Measurements from ENCODE around the gene INCA1.

Gene INCA1

GRCh38 chr17:5003214-5003867, 6.0 kb upstream of the INCA1 start:
- no peaks in the 10 kb centered on the region for H3K27me3 ChIP-seq (ENCODE audit: insufficient read depth, low read depth, severe bottlenecking)
- no peak overlapping the region for H3K27ac ChIP-seq
- H3K4me3 ChIP-seq (ENCODE audit: low read depth, low read length): no peak overlapping the region
- no peak for DNase-seq
- TF ChIP-seq, protein P1, sequence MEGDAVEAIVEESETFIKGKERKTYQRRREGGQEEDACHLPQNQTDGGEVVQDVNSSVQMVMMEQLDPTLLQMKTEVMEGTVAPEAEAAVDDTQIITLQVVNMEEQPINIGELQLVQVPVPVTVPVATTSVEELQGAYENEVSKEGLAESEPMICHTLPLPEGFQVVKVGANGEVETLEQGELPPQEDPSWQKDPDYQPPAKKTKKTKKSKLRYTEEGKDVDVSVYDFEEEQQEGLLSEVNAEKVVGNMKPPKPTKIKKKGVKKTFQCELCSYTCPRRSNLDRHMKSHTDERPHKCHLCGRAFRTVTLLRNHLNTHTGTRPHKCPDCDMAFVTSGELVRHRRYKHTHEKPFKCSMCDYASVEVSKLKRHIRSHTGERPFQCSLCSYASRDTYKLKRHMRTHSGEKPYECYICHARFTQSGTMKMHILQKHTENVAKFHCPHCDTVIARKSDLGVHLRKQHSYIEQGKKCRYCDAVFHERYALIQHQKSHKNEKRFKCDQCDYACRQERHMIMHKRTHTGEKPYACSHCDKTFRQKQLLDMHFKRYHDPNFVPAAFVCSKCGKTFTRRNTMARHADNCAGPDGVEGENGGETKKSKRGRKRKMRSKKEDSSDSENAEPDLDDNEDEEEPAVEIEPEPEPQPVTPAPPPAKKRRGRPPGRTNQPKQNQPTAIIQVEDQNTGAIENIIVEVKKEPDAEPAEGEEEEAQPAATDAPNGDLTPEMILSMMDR (IDR thresholded peaks at IDR 0.05; ENCODE audit: low read depth, low read length): no peak
- H3K9me3 ChIP-seq (ENCODE audit: severe bottlenecking): no peaks in the 10 kb centered on the region
- peaks cover 72% of the 10 kb centered on the region for H3K36me3 ChIP-seq

GRCh38 chr17:5002121-5002788, 4.9 kb upstream of the INCA1 start:
- Histone ChIP-seq H3K27me3 (ENCODE audit: insufficient read depth, low read depth, severe bottlenecking) (no peaks in the 10 kb centered on the region), H3K9me3 (ENCODE audit: severe bottlenecking) (no peaks in the 10 kb centered on the region), H3K4me3 (ENCODE audit: low read depth, low read length) (no peak overlapping the region), H3K36me3 (peaks cover 62% of the 10 kb centered on the region), H3K27ac (no peak overlapping the region)
- TF ChIP-seq, protein P1 (IDR thresholded peaks at IDR 0.05; ENCODE audit: low read depth, low read length): no peak
- DNase-seq: no peak

GRCh38 chr17:5000237-5000639, 2.9 kb upstream of the INCA1 start:
- no peaks in the 10 kb centered on the region for H3K9me3 ChIP-seq (ENCODE audit: severe bottlenecking)
- TF ChIP-seq, protein P1 (IDR thresholded peaks at IDR 0.05; ENCODE audit: low read depth, low read length): no peak
- H3K4me3 ChIP-seq (ENCODE audit: low read depth, low read length): no peak overlapping the region
- no peak for DNase-seq
- H3K27ac ChIP-seq: no peak overlapping the region
- peaks cover 42% of the 10 kb centered on the region for H3K36me3 ChIP-seq
- H3K27me3 ChIP-seq (ENCODE audit: insufficient read depth, low read depth, severe bottlenecking): no peaks in the 10 kb centered on the region

GRCh38 chr17:4999430-5000093, 2.2 kb upstream of the INCA1 start:
- Histone ChIP-seq H3K27ac (no peak overlapping the region), H3K27me3 (ENCODE audit: insufficient read depth, low read depth, severe bottlenecking) (no peaks in the 10 kb centered on the region), H3K36me3 (peaks cover 35% of the 10 kb centered on the region), H3K4me3 (ENCODE audit: low read depth, low read length) (no peak overlapping the region), H3K9me3 (ENCODE audit: severe bottlenecking) (no peaks in the 10 kb centered on the region)
- TF ChIP-seq, protein P1 (IDR thresholded peaks at IDR 0.05; ENCODE audit: low read depth, low read length): no peak
- no peak for DNase-seq

DNA sequence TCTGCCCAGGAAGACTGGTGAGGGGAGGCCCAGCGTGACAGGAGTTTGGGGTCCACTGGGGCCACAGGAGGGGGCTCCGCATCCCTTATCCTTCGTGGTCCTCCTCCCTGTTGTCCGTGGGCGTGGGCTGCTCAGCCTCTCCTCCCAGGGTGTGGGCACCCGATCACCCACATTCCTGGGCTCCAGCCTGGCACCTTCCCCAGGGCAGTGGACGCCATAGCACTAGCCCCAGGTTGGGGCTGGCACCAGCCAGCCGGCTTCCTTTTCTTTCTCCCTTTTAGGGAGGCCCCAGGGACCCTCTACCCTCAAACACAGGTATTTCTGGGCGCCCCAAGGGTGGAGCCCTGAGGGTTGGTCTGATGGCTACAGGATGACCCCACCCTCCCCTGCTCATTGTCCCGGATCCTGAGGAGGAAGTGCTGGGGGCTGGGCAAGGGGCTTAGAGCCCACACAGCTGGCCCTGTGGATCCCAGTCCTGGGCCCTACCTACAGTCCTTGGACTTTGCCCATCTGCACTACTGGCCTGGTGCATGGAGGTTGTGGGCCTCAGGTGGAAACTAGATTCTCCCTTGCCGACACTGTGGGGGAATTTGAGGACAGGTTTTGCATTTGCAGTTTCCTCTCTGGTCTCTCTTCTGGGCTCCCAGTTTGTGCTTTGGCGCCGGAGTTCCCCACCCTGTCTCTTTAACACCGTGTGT, 1.6 kb upstream of the INCA1 start:
- Histone ChIP-seq H3K27ac (peak overlapping the region; percentile 91; the same call in 1 of the 2 replicates), H3K27me3 (ENCODE audit: insufficient read depth, low read depth, severe bottlenecking) (no peaks in the 10 kb centered on the region), H3K9me3 (ENCODE audit: severe bottlenecking) (no peaks in the 10 kb centered on the region), H3K36me3 (peaks cover 28% of the 10 kb centered on the region), H3K4me3 (ENCODE audit: low read depth, low read length) (peak overlapping the region; percentile 67)
- TF ChIP-seq, protein P1 (IDR thresholded peaks at IDR 0.05; ENCODE audit: low read depth, low read length): no peak
- DNase-seq: no peak
